GM12878 (cell line): Measurements from ENCODE around the gene PLEKHA5. TPM values are rescaled to one million over a fixed set of nuclear protein-coding genes. Genes with fewer than 3 reads are reported as not detected.

ENCODE experiments used
- ATAC-seq: fragments of 200-7000 bp; cut with Tn5 transposase; 3 replicates; pipeline ENCODE4 v1.9.1; 2020; ENCODE audit warnings: mild to moderate bottlenecking, moderate library complexity
- BruUV-seq: library from RNA; stranded (reverse); fragments of 400-500 nt; replicated peaks from 2 replicates; lab custom pipeline; 2021; lab: Mats Ljungman, UMichigan
- CTCF ChIA-PET: fragments of 300-600 bp; sonication (Branson Sonifier 250); formaldehyde crosslinking; extraction: SDS; loops from one replicate; lab custom pipeline; 2021; ENCODE audit warnings: inconsistent platforms; lab: Yijun Ruan, JAX
- POLR2A ChIA-PET: fragments of 350-600 bp; formaldehyde crosslinking; extraction: SDS; loops from one replicate; lab custom pipeline; 2021; ENCODE audit warnings: inconsistent platforms; lab: Charles Lee
- RAD21 ChIA-PET: fragments of 300-600 bp; sonication (Branson Sonifier 250); formaldehyde crosslinking; loops from one replicate; lab custom pipeline; 2023; ENCODE audit warnings: antibody characterized with exemption; ENCODE audit not compliant: unreplicated experiment; lab: Charles Lee
- SMC1A ChIA-PET: fragments of 300-600 bp; sonication (Branson Sonifier 250); formaldehyde crosslinking; loops from one replicate; lab custom pipeline; 2023; ENCODE audit not compliant: unreplicated experiment, uncharacterized antibody; lab: Charles Lee
- DNase-seq: peaks from one replicate; pipeline ENCODE4 v3.0.0-alpha.2; 2011; ENCODE audit warnings: low read depth, low spot score
- FAIRE-seq: peaks from 3 replicates; lab custom pipeline; 2011; peaks lifted over from hg19 to GRCh38; lab: Jason Lieb, UNC
- H2AFZ ChIP-seq: 2 replicates; pipeline ENCODE4 v1.6.0; 2011; ENCODE audit warnings: low read depth, low read length, control low read depth; ENCODE audit not compliant: control insufficient read depth
- H3K27ac ChIP-seq: 2 replicates; pipeline ENCODE4 v1.5.1; 2011; ENCODE audit warnings: control low read depth; ENCODE audit not compliant: control insufficient read depth, insufficient read depth
- H3K27me3 ChIP-seq, 2 experiments: replicated peaks in 1 of 2; 2 replicates each; pipeline versions ENCODE4 v1.6.0 to v1.6.1; 2011; ENCODE audit warnings: low read length in 1 of 2; ENCODE audit not compliant: control insufficient read depth in 2 of 2, insufficient read depth in 2 of 2
- H3K36me3 ChIP-seq, 2 experiments: 2 replicates each; pipeline ENCODE4 v1.5.1; 2011; ENCODE audit warnings: low read length in 1 of 2; ENCODE audit not compliant: control insufficient read depth in 2 of 2, insufficient read depth in 2 of 2
- H3K4me1 ChIP-seq: 2 replicates; pipeline ENCODE4 v1.6.1; 2011; ENCODE audit warnings: mild to moderate bottlenecking, low read length, moderate library complexity, mixed read lengths; ENCODE audit not compliant: control insufficient read depth, insufficient read depth
- H3K4me2 ChIP-seq: 2 replicates; pipeline ENCODE4 v1.6.0; 2011; ENCODE audit warnings: control low read depth; ENCODE audit not compliant: control insufficient read depth, insufficient read depth
- H3K4me3 ChIP-seq: fragments of 200-600 bp; sonication (generic); 2 replicates; pipeline ENCODE4 v1.5.1; 2016
- H3K79me2 ChIP-seq: 2 replicates; pipeline ENCODE4 v1.6.0; 2011; ENCODE audit warnings: low read length; ENCODE audit not compliant: control insufficient read depth, insufficient read depth
- H3K9ac ChIP-seq: 2 replicates; pipeline ENCODE4 v1.8.0; 2011; ENCODE audit warnings: low read length, control low read depth, mixed read lengths; ENCODE audit not compliant: control insufficient read depth, insufficient read depth
- H3K9me3 ChIP-seq: replicated peaks from 3 replicates; pipeline ENCODE4 v1.5.1; 2011; ENCODE audit warnings: mild to moderate bottlenecking, low read length; ENCODE audit not compliant: control insufficient read depth, insufficient read depth
- H4K20me1 ChIP-seq: 2 replicates; pipeline ENCODE4 v1.6.0; 2011; ENCODE audit not compliant: control insufficient read depth, insufficient read depth
- CREM ChIP-seq: IDR thresholded peaks from 2 replicates; pipeline ENCODE4 v1.6.1; 2014; ENCODE audit warnings: antibody characterized with exemption, low read depth
- EZH2 ChIP-seq: IDR thresholded peaks from 2 replicates; pipeline ENCODE4 v1.6.1; 2012; ENCODE audit warnings: low read depth, mild to moderate bottlenecking, control low read depth, inconsistent platforms, low read length, borderline replicate concordance; ENCODE audit not compliant: control insufficient read depth
- RELA ChIP-seq: fragments of 450-650 bp; IDR thresholded peaks from 2 replicates; pipeline ENCODE4 v1.8.0; 2014; ENCODE audit warnings: borderline replicate concordance; ENCODE audit not compliant: partially characterized antibody
- RFX5 ChIP-seq: IDR thresholded peaks from 2 replicates; pipeline ENCODE4 v1.6.1; 2011; ENCODE audit warnings: low read depth, low read length, improper control_type of control experiment
- SIX5 ChIP-seq: IDR thresholded peaks from 2 replicates; pipeline ENCODE4 v1.6.1; 2011; ENCODE audit warnings: mild to moderate bottlenecking, low read depth, low read length, moderate library complexity; ENCODE audit not compliant: severe bottlenecking
- SKIL ChIP-seq: fragments of 450-650 bp; IDR thresholded peaks from 2 replicates; pipeline ENCODE4 v1.6.1; 2017; ENCODE audit warnings: mild to moderate bottlenecking, low read depth, inconsistent platforms; ENCODE audit not compliant: poor library complexity, severe bottlenecking
- TAF1 ChIP-seq: IDR thresholded peaks from 2 replicates; pipeline ENCODE4 v1.6.1; 2011; ENCODE audit warnings: mild to moderate bottlenecking, low read depth, low read length, borderline replicate concordance
- ZNF274 ChIP-seq: IDR thresholded peaks from one replicate; pipeline ENCODE4 v1.8.0; 2011; ENCODE audit not compliant: insufficient read length, insufficient read depth
- WGBS: methylation state at CpG from one replicate; pipeline ENCODE4 v1.1.6; 2016; ENCODE audit warnings: low lambda C conversion rate; ENCODE audit not compliant: insufficient replicate concordance, insufficient coverage; ENCODE audit errors: missing lambda C conversion rate; 5-methylcytosine and 5-hydroxymethylcytosine counted together
- in situ Hi-C: fragments of 300-500 bp; cut with MboI; formaldehyde crosslinking; loops from 9 replicates; pipeline ENCODE4 v1.14.3; 2018; ENCODE audit warnings: mixed read lengths
- intact Hi-C: fragments of 100-400 bp; cut with micrococcal nuclease; formaldehyde crosslinking; loops from one replicate; pipeline ENCODE4 v1.14.2; 2022; ENCODE audit not compliant: unreplicated experiment
- polyA plus RNA-seq, 11 experiments: library from polyadenylated mRNA; depleted of rRNA in 4 of 11; unstranded in 6 of 11; stranded (reverse) in 5 of 11; fragments of >200 nt; fragmentation: Nextera tagmentation in 4 of 11; fragmentation: Illumina TruSeq in 1 of 11; extraction: Ambion mirVana in 4 of 11; extraction: Trizol in 1 of 11; gene quantifications; 1 replicate in 1 of 11; 2 replicates in 10 of 11; pipeline versions ENCODE4 v1.2.1 to v1.2.3, GENCODE V29; 2011 to 2016; ENCODE audit warnings: inconsistent platforms in 2 of 11, missing spikeins in 2 of 11, low read depth in 1 of 11
- total RNA-seq, 4 experiments: library from RNA; depleted of rRNA in 3 of 4; stranded (reverse); fragments of >200 nt in 3 of 4; fragmentation: Illumina TruSeq in 1 of 4; extraction: Trizol in 1 of 4; gene quantifications; 2 replicates each; pipeline versions ENCODE4 v1.2.1 to v1.2.3, GENCODE V29; 2013 to 2021
- TF ChIP-seq, protein P1 (sequence below): fragments of 450-650 bp; IDR thresholded peaks from 2 replicates; pipeline ENCODE4 v1.6.1; 2018; ENCODE audit warnings: borderline replicate concordance, mild to moderate bottlenecking; ENCODE audit not compliant: partially characterized antibody

The PLEKHA5 gene
- total and polyA plus RNA-seq, 10 of the 15 experiments (the other 5 are each of a cell fraction or from before 2014, with no cell fraction given) = 0.09 to 0.33 (median 0.18) TPM; not detected in 3

- in situ Hi-C loops = loop anchor here (10.0 kb wide), 3 partner anchors 748 to 1038 kb away; no protein-coding TSS in a partner anchor
- FAIRE-seq = no peak
- CTCF ChIA-PET = interaction anchor here (1.2 kb wide), 1 partner anchor 8 kb away, joined by 3 read pairs; no protein-coding TSS in a partner anchor
These were observed 53.7 kb downstream of the PLEKHA5 start for GRCh38 chr12:19183121-19183838.

More at GRCh38 chr12:19183121-19183838, 53.7 kb downstream of the PLEKHA5 start:
- ATAC-seq (no peak), DNase-seq (no peak)
- no peak for TF ChIP-seq CREM
- TF ChIP-seq SKIL = no peak
- TF ChIP-seq, protein P1, sequence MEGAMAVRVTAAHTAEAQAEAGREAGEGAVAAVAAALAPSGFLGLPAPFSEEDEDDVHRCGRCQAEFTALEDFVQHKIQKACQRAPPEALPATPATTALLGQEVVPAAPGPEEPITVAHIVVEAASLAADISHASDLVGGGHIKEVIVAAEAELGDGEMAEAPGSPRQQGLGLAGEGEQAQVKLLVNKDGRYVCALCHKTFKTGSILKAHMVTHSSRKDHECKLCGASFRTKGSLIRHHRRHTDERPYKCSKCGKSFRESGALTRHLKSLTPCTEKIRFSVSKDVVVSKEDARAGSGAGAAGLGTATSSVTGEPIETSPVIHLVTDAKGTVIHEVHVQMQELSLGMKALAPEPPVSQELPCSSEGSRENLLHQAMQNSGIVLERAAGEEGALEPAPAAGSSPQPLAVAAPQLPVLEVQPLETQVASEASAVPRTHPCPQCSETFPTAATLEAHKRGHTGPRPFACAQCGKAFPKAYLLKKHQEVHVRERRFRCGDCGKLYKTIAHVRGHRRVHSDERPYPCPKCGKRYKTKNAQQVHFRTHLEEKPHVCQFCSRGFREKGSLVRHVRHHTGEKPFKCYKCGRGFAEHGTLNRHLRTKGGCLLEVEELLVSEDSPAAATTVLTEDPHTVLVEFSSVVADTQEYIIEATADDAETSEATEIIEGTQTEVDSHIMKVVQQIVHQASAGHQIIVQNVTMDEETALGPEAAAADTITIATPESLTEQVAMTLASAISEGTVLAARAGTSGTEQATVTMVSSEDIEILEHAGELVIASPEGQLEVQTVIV = no peak
- TF ChIP-seq TAF1 = no peak
- no peak for TF ChIP-seq RFX5
- TF ChIP-seq EZH2 = no peak
- TF ChIP-seq SIX5 = no peak
- no peak for TF ChIP-seq ZNF274
- no peak for TF ChIP-seq RELA
- intact Hi-C loops = no loop called here
- Histone ChIP-seq H3K79me2 (no peaks in the 10 kb centered on the region), H2AFZ (no peak overlapping the region), H3K9ac (no peak overlapping the region), H3K4me1 (no peaks in the 10 kb centered on the region), H3K27me3 (no peaks in the 10 kb centered on the region), H3K36me3 (no peaks in the 10 kb centered on the region), H3K27ac (no peak overlapping the region), H3K4me2 (no peak overlapping the region), H3K4me3 (no peak overlapping the region), H3K9me3 (no peaks in the 10 kb centered on the region), H4K20me1 (no peaks in the 10 kb centered on the region)
- BruUV-seq = no TSS peak
- RAD21 ChIA-PET = no interaction called here
- SMC1A ChIA-PET = interaction anchor here (2.1 to 3.7 kb wide), 2 partner anchors 10 to 323 kb away, joined by 4 to 17 read pairs; no protein-coding TSS in a partner anchor
- 18% methylated on average over 5 of the region's 5 CpGs for WGBS
- POLR2A ChIA-PET = no interaction called here
